Activated CD8-positive, alpha-beta memory T cell treated with anti-CD3 and anti-CD28 coated beads, Interleukin-2, amount 50 U/mL, for 48 hours (primary cell): ENCODE data around the gene ARL15.
A peak's percentile ranks its signal among the peaks of the same experiment; 100 is the strongest.

Experiments
- DNase-seq: peaks from one replicate; pipeline ENCODE4 v3.0.0-alpha.2; 2020

Gene ARL15

GRCh38 chr5:54281960-54282692 is 28.2 kb downstream of the ARL15 start:
- DNase-seq, result no peak

- DNase-seq, result no peak
Measured at GRCh38 chr5:54279960-54280359, 30.4 kb downstream of the ARL15 start.

DNA sequence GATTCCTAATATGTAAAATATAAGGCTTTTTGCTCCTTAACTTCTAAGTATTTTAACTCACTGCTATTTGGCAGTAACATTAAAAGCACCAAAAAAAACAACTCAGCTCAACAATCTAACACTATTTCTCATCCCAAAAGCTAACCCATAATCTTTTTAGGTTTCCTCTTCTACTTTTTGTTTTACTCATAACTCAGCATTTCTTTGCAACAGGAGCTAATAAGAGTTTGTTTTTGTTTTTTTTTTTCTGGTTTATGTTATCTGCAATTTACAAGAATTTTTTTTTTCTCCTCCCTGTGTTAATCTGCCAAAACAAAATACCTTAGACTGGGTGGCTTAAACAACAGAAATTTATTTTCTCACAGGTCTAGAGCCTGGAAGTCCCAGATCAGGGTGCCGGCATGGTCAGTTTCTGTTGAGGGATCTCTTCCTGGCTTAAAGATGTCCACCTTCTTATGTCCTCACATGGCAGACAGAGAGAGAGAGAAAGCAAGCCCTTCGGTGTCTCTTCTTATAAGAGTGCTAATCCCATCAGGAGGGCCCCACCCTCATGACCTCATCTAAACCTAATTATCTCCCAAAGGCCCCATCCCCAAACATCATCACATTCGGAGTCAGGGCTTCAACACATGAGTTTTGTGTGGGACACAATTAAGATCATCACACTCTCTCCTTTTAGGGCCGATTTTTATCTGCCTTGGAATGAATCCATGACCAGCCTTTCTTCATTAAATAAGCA is 31.2 kb downstream of the ARL15 start:
- DNase-seq, result no peak

- no peak for DNase-seq
Measured at GRCh38 chr5:54278036-54278830, 32.1 kb downstream of the ARL15 start.

- DNase-seq, result no peak
Measured at GRCh38 chr5:54276048-54276447, 34.3 kb downstream of the ARL15 start.

DNA sequence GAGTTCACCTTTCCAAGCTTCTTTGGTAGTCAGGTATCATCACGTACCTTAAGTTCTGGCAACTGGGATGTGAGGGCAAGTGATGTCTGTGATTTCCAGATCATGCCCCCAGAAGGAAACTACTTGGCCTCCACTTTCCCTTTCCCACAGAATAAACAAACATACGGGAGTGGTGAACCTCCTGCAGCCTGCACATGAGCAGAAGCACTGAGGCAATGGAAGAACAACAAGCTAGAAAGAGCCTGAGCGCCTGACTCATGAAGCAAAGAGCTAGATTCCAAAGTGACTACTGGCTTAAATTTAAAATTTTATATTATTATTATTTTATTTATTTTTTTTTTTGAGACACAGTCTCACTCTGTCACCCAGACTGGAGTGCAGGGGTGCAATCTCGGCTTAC is 35.0 kb downstream of the ARL15 start:
- DNase-seq, result no peak

- DNase-seq, result no peak
Measured at GRCh38 chr5:54274944-54275343, 35.4 kb downstream of the ARL15 start.

DNA sequence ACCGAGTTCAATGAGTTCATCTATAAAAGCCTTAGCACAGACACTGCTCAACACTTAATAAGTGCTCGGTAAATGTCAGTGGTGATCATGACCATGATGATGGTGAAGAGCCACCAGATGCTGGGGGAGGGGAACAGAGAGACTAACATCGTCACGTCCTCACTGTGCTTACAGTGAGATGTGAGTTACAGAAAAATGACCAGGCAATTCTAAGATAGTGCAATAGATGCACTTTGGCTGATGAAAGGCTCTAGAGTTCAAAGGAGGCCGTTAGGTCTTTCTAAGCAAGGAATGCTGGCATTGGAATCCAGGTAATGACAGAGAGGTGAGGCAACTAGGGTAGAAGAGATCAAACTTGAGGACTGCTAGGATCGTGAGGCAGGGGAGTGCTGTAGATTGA is 36.7 kb downstream of the ARL15 start:
- DNase-seq, result no peak

DNA sequence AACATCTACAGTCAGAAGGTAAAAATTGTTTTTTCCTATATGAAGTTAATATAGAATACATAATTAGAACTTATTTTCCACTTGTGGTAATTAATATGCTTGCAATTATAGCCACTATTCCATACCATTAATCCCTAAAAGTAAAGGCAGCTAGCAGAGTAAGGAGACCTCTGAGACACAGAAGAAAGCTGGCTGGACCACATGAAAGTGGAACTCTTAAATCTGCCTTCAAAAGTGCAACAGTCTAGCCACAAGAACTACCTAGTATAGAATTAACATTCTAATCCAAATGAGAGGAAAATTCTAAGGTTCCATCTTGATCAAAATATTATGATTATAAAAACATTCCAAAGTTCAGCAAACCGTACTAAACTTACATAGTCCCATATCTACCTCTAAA is 37.6 kb downstream of the ARL15 start:
- no peak for DNase-seq

DNA sequence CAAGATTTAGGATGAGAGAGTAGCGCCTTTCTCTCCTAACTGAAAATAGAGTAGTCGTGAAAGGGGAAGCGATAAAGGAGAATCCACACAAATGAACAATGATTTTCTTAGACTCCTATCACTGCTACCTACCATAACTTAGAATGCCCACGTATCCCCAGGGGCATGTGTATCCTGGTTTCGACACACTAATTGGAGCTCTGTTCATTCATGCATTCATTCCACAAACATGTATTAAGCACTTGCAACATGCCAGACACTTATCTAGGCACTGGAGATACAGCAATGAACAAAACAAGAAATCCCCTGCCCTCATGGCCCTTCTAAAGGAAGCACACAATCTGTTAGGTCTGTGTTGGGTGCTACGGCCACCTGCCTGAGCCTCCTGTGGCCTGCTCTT is 40.0 kb downstream of the ARL15 start:
- no peak for DNase-seq

GRCh38 chr5:54264574-54264973 is 45.8 kb downstream of the ARL15 start:
- DNase-seq, result no peak

- DNase-seq, result no peak
Measured at GRCh38 chr5:54263447-54263846, 46.9 kb downstream of the ARL15 start.

- no peak for DNase-seq
Measured at GRCh38 chr5:54261596-54261995, 48.8 kb downstream of the ARL15 start.

DNA sequence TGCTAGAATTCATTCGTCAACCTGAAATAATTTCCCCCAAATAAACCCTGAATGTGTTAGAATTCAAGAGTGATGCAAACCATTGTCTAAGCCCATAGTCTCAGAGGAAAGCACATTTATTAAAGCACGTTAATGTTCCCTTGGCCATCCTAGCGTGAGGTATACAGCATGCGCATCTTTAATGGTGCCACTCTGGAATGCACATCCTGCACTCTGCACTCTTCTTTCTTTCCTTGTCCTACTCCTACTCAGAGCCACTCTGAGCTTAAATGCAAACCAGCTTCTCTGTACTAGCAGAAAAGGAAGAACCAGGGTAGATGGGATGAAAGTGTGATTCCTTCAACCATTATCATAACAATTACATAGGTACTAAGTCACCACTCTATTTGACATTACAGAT is 50.4 kb downstream of the ARL15 start:
- no peak for DNase-seq

DNA sequence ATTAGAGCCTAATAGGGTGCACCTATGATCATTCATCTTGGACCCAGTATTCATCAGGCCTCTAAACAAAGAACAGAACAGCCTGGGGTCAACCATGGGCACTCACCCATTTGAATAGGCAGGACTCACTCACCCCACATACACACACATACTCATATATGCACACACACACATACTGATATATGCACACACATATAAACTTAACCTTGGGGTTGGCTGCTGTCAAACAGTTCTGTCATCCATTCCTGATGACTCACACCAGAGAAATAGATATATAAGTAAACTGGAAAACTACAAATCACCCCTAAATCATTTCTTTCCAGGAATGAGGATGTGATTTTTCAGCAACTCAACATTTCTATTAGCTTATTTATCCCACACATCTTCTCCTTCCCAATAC is 51.3 kb downstream of the ARL15 start:
- no peak for DNase-seq

- no peak for DNase-seq
Measured at GRCh38 chr5:54257366-54258118, 52.8 kb downstream of the ARL15 start.

DNA sequence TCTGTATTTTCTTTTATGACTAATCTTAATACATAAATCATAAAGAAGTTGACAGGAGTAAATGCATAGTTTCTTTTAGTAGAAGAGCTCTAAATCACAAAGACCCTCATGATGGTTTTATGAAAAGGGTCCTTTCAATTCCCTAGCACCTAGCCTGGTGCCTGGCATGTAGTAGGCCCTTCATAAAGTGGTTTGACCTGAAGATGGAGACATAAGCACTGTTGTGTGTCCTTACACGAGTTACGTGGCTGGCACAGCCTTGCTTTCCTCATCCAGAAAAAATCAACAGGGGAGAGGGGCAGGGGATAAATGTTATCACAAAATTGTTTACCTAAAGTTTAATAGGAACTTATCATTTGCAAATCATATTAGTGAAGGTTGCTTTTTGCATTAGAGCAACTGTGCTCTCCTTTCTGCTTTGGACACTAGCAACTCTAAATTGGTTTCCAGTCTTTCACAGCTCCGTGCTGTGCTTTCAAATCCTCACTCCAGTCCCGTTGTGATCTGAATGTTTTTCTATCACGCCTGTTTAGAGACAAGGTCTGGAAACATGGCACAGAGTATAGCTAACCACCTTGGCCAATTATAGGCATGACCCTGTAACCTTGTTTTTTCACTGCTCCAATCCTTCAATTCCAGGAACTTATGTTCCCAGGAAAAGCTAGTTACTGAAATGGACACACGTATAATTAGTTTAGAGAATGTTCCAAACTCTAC is 55.7 kb downstream of the ARL15 start:
- DNase-seq, result no peak

GRCh38 chr5:54251981-54252380 is 58.4 kb downstream of the ARL15 start:
- no peak for DNase-seq

GRCh38 chr5:54249210-54250028 is 61.0 kb downstream of the ARL15 start:
- DNase-seq, result peak; percentile 61

DNA sequence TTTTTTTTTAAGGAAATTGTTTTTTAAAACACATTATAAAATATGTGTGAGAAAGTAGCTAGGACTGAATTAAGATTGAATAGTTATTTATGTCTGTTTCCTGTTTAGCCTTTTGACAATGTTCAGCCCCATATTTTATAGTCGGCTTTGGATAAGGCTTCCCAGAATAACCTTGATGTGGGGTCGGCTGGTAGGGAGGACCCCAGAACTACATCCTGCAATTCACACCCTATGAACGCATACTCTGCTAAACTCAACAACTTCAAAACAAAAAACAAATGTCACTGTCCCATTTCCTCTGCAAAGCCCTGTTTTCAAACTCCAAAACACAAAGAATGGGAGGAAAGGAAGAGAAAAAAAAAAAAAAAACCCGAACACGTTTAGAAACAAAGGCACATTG is 63.1 kb downstream of the ARL15 start:
- no peak for DNase-seq

GRCh38 chr5:54243483-54244080 is 66.8 kb downstream of the ARL15 start:
- DNase-seq, result no peak
